HG03064 (cell line): ENCODE data around the gene MUS81.

Experiments used
- ATAC-seq: cut with Tn5 transposase; IDR thresholded peaks from one replicate; pipeline ENCODE4 v1.9.1; 2021; ENCODE audit warnings: low read depth; ENCODE audit not compliant: unreplicated experiment

MUS81 gene

GRCh38 chr11:65859812-65860277 is 388 bp upstream of the MUS81 start:
- ATAC-seq: no peak

DNA sequence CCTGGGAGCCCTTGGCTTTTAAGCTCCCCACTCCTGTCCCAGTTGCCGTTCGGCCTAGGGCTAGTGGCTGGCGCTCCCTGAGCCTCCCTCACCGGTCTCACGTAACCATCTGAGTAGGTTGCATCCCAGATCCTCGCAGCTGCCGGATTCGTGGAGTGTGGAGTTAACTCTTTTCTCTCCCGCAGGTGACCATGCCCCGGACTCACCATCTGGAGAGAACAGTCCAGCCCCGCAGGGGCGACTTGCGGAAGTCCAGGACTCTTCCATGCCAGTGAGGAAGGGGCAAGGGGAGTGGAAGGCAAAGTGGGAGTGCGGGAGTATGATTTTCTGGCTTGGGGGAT is 902 bp downstream of the MUS81 start:
- no peak for ATAC-seq

GRCh38 chr11:65861533-65862183 is 1.4 kb downstream of the MUS81 start:
- no peak for ATAC-seq

GRCh38 chr11:65862191-65862735 is 2.0 kb downstream of the MUS81 start:
- no peak for ATAC-seq

- no peak for ATAC-seq
Measured at GRCh38 chr11:65862941-65863888, 3.0 kb downstream of the MUS81 start.

DNA sequence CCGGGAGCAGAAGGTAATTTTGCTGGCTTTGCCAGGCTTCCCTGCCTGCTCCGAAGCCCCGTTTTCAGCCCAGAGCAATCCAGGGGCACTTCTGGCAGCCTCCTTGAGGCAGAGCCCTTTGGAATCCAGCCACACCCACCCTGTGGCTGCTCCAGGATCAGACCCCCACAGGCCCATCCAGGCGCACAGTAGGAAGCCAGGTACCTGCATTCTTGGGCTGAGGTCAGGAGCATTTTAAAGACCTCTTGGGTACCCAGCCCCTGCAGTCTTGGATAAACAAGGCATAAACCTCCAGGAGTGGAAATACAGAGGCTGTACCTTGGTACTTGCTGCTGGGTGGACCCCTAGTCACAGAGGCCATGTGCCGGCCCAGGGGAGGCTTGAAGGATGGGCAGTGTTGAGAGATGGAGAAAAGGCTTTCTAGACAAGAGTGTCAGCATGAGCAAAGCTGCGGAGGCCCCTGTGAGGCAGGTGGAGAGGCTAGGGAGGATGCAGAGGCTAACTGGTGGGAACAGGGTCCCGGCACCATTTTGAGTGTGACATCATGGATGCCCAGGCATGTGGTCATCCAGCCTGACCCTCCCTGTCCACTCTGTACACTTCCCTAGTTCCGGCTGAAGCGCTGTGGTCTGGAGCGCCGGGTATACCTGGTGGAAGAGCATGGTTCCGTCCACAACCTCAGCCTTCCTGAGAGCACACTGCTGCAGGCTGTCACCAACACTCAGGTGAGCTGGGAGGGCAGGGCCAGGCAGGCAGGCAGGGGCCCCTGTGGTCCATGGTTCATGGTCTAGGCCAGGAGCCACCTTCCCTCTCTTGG is 3.9 kb downstream of the MUS81 start:
- no peak for ATAC-seq

- no peak for ATAC-seq
Measured at GRCh38 chr11:65864706-65865471, 4.7 kb downstream of the MUS81 start.

DNA sequence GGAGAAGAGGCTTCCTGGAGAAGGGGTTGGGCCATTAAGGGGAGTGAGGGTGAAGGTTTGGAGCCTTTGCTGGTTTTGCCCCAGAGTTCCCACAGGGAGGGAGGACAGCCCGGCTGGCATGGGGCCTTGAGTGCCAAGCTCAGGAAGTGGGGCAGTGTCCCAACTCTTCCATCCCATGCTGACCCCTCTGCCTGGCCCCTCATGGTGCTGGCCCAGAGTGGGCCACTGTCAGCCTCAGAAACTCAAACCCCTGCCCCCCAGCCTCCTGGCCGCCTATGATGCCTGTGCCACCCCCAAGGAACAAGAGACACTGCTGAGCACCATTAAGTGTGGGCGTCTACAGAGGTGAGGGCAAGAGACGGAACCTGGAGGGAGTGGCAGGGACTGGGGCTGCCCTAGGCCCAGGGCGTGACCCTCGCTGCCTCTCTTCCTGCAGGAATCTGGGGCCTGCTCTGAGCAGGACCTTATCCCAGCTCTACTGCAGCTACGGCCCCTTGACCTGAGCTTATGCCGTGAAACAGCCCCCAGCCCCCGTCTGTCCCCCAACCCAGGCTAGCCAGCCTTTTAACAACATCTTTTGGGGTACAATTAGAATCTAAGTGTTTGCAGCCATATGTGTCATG is 5.4 kb downstream of the MUS81 start:
- no peak for ATAC-seq

DNA sequence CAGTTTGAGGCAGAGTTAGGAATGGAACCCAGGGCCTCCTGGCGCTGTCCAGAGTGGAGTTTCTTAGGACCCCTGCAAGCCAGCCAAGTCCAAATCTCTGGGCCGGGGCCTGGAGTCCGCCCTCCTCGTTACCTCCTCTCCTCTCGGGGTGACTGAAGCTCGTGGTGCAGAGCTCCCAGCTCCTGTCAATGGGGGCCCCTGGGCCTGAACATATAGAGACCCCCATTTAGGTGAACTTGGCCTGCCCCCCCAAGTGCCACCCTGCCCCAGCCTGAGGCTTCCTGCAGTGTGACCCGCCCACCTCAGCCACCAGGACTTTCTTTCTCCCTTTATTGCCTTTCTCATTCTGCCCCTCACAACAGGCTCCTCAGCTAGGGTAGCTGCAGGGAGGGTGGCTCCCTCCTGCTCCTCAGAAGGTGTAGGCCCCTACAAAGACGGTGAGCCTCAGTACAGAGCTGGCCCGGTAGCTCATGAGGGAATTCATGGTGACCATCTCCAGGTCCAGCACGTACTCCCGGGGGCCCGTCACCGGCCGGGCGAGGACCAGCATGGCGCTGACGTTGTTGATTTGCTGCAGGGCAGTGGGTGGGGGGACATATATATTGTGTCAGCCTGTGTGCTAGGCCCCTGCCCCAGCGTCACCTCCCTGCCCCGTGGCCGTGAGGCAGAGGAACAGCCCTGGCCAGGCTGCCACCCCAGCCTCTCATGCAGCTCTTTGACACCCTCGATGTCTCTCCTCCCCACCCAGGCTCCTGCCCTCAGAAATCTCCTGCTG is 6.5 kb downstream of the MUS81 start:
- ATAC-seq: no peak

DNA sequence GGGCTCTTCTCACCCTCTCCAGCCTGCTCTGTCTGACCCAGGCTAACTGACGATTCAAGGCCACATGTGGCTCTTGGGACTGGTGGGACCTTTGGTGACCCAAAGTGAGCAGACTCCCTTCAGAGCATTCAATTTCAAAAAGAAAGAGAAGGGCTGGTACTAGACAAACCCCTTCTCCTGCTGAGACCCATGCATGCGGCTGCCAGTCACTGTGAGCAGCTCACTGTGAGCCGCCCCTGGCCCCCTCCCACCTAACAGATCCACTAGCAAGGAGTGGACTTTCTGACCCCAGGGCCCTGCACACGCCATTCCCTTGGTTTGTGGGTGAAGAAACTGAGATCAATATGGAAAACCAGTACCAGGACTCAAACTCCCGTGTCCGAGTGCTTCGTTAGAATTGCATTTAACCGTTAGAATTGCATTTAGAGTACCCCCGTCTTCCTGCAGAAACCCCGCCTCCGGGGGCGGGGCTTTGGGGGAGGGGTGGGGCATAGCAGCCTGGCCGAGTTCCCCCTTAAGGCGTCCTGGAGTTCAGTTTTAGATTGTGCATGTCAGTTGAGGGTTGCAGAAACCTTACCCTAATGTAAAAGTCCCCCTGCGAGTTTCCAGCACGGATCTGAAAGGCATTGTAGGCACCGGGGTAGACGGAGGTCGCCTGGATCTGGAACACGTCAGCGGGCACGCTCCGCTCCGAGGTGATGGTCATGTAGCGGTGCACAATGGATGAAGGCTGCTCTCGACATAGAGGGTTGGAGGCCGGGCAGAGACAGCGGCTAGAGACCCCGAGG is 7.2 kb downstream of the MUS81 start:
- no peak for ATAC-seq

GRCh38 chr11:65868076-65868667 is 7.9 kb downstream of the MUS81 start:
- ATAC-seq: no peak

- no peak for ATAC-seq
Measured at GRCh38 chr11:65868907-65869306, 8.7 kb downstream of the MUS81 start.

DNA sequence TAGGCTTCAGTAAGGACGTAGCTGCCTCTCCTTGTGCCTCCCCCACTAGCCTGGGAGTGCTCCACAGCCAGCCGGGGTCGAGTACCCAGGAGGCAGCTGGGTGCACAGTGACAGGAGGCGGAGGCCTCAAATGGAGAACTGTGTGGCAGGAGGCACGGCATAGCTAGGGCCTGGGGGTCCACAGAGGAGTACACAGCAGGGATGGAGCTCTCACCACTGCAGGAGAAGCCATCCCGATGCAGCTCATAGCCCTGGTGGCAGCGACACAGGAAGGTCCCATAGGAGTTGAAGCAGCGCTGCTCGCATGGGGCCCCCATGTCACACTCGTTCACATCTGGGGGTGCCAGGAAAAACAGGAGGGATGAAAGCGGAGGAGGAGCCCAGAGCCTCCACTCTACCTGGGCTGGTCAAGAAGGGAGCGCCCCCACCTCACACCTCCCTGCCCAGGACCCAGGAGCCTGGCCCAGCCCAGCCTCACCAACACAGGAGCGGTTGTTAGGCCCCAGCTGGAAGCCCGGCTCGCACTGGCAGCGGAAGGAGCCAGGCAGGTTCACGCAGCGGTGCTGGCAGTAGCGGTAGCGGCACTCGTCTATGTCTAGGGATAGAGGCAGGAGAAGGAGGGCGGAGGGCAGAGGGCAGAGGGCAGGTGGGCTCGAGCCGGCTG is 9.5 kb downstream of the MUS81 start:
- no peak for ATAC-seq

DNA sequence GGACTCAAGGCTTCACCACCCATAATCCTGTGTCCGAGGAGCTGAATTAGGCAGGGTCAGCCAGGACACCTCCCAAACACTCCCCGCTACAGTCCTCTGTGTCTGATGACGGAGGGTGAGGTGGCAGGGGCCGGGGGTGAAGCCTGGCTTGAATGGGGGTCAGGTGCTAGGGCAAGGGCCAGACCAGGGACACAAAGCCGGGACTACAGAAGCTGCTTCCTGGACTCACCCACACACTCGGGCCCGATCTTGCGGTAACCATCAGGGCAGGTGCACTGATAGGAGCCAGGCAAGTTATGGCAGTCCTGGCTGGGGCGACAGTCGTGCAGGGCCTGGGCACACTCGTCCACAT is 10.1 kb downstream of the MUS81 start:
- no peak for ATAC-seq

GRCh38 chr11:65870706-65871681 is 10.8 kb downstream of the MUS81 start:
- no peak for ATAC-seq
